ENCODE results near the gene ZDHHC14.

The ZDHHC14 gene

DNA sequence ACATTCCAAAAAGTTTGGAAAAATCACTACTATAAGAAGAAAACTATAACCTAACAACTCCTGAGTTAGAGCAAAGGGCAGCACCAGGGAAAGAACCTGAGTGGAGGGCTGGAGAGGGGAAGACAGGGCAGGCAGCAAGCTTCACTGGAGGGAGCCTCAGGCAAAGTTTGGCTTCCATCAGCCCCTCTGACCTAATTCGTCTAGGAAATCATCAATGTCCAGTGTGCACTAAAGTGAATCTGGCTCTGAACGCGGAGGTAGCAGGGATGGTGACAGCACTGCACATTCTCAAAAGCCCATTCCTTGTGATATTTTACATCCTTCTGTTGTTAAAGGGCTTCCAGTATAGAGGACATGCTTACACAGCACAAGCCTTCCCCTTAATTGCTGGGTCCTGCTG is 87.1 kb downstream of the ZDHHC14 start:
- TF ChIP-seq CREB1 (IDR thresholded peaks at IDR 0.05; ENCODE audit: low read depth) = no peak
- TF ChIP-seq, protein P1, sequence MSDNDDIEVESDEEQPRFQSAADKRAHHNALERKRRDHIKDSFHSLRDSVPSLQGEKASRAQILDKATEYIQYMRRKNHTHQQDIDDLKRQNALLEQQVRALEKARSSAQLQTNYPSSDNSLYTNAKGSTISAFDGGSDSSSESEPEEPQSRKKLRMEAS (IDR thresholded peaks at IDR 0.05) = no peak
- no peak for TF ChIP-seq EP300 (IDR thresholded peaks at IDR 0.05; ENCODE audit: borderline replicate concordance)
- TF ChIP-seq EGR1 (IDR thresholded peaks at IDR 0.05) = no peak
- TF ChIP-seq ZBTB7A (IDR thresholded peaks at IDR 0.05; ENCODE audit: low read depth) = no peak
- TF ChIP-seq, protein P2, sequence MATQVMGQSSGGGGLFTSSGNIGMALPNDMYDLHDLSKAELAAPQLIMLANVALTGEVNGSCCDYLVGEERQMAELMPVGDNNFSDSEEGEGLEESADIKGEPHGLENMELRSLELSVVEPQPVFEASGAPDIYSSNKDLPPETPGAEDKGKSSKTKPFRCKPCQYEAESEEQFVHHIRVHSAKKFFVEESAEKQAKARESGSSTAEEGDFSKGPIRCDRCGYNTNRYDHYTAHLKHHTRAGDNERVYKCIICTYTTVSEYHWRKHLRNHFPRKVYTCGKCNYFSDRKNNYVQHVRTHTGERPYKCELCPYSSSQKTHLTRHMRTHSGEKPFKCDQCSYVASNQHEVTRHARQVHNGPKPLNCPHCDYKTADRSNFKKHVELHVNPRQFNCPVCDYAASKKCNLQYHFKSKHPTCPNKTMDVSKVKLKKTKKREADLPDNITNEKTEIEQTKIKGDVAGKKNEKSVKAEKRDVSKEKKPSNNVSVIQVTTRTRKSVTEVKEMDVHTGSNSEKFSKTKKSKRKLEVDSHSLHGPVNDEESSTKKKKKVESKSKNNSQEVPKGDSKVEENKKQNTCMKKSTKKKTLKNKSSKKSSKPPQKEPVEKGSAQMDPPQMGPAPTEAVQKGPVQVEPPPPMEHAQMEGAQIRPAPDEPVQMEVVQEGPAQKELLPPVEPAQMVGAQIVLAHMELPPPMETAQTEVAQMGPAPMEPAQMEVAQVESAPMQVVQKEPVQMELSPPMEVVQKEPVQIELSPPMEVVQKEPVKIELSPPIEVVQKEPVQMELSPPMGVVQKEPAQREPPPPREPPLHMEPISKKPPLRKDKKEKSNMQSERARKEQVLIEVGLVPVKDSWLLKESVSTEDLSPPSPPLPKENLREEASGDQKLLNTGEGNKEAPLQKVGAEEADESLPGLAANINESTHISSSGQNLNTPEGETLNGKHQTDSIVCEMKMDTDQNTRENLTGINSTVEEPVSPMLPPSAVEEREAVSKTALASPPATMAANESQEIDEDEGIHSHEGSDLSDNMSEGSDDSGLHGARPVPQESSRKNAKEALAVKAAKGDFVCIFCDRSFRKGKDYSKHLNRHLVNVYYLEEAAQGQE (IDR thresholded peaks at IDR 0.05; ENCODE audit: low read depth) = no peak
- TF ChIP-seq FOXM1 (IDR thresholded peaks at IDR 0.05; ENCODE audit: borderline replicate concordance, low read depth) = no peak
- no peak for TF ChIP-seq CEBPB (IDR thresholded peaks at IDR 0.05)
- TF ChIP-seq, protein P3, sequence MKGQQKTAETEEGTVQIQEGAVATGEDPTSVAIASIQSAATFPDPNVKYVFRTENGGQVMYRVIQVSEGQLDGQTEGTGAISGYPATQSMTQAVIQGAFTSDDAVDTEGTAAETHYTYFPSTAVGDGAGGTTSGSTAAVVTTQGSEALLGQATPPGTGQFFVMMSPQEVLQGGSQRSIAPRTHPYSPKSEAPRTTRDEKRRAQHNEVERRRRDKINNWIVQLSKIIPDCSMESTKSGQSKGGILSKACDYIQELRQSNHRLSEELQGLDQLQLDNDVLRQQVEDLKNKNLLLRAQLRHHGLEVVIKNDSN (IDR thresholded peaks at IDR 0.05) = no peak
- TF ChIP-seq YY1 (IDR thresholded peaks at IDR 0.05; ENCODE audit: low read depth) = no peak
- no peak for TF ChIP-seq TEAD4 (IDR thresholded peaks at IDR 0.05)
- TF ChIP-seq TAF1 (IDR thresholded peaks at IDR 0.05; ENCODE audit: low read depth) = no peak
- TF ChIP-seq NFIC (IDR thresholded peaks at IDR 0.05) = no peak
- TF ChIP-seq RAD21 (IDR thresholded peaks at IDR 0.05; ENCODE audit: low read depth) = no peak
- no peak for TF ChIP-seq TCF12 (IDR thresholded peaks at IDR 0.05; ENCODE audit: low read depth)

DNA sequence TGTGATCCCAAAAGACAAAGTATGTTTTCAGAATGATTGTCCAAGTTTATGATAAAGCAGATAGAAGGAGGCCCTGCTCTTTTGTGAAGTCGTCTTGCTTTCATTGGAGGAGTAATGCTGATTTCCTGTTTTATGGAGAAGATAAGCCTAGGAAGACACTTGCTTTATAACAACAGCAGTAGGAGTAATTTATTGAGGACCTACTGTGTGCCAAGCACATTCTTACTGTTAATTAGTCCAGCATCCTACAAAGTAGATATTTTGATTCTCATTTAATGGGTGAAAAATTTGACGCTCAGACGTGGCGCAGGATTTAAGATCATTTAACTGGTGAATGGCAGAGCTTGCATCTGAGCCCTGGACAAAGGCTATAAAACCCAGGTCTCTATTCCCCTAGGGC is 87.6 kb downstream of the ZDHHC14 start:
- TF ChIP-seq ZBTB7A (IDR thresholded peaks at IDR 0.05; ENCODE audit: low read depth) (no peak), YY1 (IDR thresholded peaks at IDR 0.05; ENCODE audit: low read depth) (no peak), TEAD4 (IDR thresholded peaks at IDR 0.05) (no peak), TCF12 (IDR thresholded peaks at IDR 0.05; ENCODE audit: low read depth) (no peak), CEBPB (IDR thresholded peaks at IDR 0.05) (no peak), FOXM1 (IDR thresholded peaks at IDR 0.05; ENCODE audit: borderline replicate concordance, low read depth) (no peak), RAD21 (IDR thresholded peaks at IDR 0.05; ENCODE audit: low read depth) (no peak), NFIC (IDR thresholded peaks at IDR 0.05) (no peak), EGR1 (IDR thresholded peaks at IDR 0.05) (no peak), TAF1 (IDR thresholded peaks at IDR 0.05; ENCODE audit: low read depth) (no peak), CREB1 (IDR thresholded peaks at IDR 0.05; ENCODE audit: low read depth) (no peak), EP300 (IDR thresholded peaks at IDR 0.05; ENCODE audit: borderline replicate concordance) (no peak)
- TF ChIP-seq, protein P1 (IDR thresholded peaks at IDR 0.05) = no peak
- TF ChIP-seq, protein P2 (IDR thresholded peaks at IDR 0.05; ENCODE audit: low read depth) = no peak
- TF ChIP-seq, protein P3 (IDR thresholded peaks at IDR 0.05) = no peak

DNA sequence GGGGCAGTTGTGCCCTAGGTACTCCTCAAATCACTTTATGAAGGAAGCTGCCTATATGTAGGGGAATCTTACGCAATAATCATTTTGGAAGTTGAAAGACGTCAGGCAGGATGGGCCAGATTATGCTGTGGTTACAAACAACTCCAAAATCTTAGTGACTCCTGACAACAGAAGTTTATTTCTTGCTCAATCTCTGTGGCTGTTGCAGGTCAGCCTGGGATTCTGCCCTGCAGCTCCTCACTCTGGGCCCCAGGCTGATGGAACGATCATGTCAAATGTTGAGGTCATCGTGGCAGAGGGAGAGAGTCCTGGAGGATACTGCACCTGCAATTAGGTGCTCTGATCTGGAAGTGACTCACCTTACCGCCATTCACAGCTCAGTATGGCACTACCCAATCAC is 88.4 kb downstream of the ZDHHC14 start:
- TF ChIP-seq, protein P3 (IDR thresholded peaks at IDR 0.05) = no peak
- TF ChIP-seq CEBPB (IDR thresholded peaks at IDR 0.05) = peak; percentile 62

DNA sequence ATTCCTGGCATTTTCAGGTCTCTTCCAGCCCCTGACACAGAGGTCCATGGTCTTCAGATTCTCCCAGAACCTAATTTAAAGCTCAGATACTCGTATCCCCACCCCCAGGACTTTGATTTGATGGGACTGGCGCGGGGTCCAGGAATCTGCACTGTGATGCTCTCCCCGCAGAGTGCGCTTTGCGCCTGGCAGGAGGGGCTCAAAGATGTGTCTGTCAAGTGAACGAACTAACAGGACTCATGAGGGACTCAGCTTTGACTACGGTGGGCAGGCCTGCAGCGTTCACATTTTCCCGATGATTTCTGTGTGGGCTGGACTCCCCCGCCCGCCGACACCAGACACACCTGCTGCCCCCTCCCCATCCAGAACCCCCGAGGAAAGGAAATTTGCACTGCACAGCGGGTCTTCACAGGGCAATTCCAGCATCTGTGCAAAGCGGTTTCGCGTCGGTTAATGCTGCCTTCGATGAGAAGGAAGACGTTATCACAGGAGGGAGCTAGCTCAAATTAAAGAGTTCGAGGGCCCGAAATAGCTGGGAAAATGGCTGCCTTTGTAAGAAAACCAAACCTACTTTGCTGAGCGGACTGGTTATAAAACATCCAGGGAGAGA is 90.2 kb downstream of the ZDHHC14 start:
- TF ChIP-seq YY1 (IDR thresholded peaks at IDR 0.05; ENCODE audit: low read depth) = no peak
- TF ChIP-seq, protein P1 (IDR thresholded peaks at IDR 0.05) = no peak
- TF ChIP-seq FOXM1 (IDR thresholded peaks at IDR 0.05; ENCODE audit: borderline replicate concordance, low read depth) = no peak
- no peak for TF ChIP-seq ZBTB7A (IDR thresholded peaks at IDR 0.05; ENCODE audit: low read depth)
- TF ChIP-seq TCF12 (IDR thresholded peaks at IDR 0.05; ENCODE audit: low read depth) = no peak
- TF ChIP-seq RAD21 (IDR thresholded peaks at IDR 0.05; ENCODE audit: low read depth) = no peak
- TF ChIP-seq, protein P3 (IDR thresholded peaks at IDR 0.05) = no peak
- TF ChIP-seq, protein P2 (IDR thresholded peaks at IDR 0.05; ENCODE audit: low read depth) = no peak
- no peak for TF ChIP-seq TAF1 (IDR thresholded peaks at IDR 0.05; ENCODE audit: low read depth)
- TF ChIP-seq NFIC (IDR thresholded peaks at IDR 0.05) = no peak
- no peak for TF ChIP-seq TEAD4 (IDR thresholded peaks at IDR 0.05)
